ENCODE results near the gene DGUOK. TPM values are rescaled to one million over a fixed set of nuclear protein-coding genes. Genes with fewer than 3 reads are reported as not detected.

The DGUOK gene
- polyA plus RNA-seq, 12 donors: 12.0 to 54.1 (median 40.2) TPM; not detected in 1

DNA sequence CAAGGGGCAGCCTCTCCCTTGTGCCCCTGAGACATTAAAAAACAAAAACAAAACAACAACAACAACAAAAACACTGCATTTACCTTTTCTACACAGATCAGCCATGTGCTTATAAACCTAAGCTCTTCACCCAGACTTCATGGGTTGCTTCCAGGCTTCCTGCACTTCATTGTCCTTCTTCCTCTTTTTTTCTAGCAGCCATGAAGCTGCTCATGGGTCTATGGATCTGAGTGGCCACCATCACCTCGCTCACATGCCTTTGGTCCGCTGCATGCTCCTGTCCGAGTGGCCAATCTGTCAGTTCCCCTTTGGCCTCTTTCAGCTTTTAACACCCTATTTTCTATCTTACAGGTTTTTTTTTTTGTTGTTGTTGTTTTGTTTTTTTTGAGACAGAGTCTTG lies 49.1 kb downstream of the DGUOK start:
- DNase-seq: no peak

GRCh38 chr2:73976803-73977202 lies 50.1 kb downstream of the DGUOK start:
- DNase-seq: no peak

GRCh38 chr2:73977466-73977865 lies 50.8 kb downstream of the DGUOK start:
- no peak for DNase-seq

GRCh38 chr2:73979021-73979420 lies 52.3 kb downstream of the DGUOK start:
- no peak for DNase-seq

DNA sequence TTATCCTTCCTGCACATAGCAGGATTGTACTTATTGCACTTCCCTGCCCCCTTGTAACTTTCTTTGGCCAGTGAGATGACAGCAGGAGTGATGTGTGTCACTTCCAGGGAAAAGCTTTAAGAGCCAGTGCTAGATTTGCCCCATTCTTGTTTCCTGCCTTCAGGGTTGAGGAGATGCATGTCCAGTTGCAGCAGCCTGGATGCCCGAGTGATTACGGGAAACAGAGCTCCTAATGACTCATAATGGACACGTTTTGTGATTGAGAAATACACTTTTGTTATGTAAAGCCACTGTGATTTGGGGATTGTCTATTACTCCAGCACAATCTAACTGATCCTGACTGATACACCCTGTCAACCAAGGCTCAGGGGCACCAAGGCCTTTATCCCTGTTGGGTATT lies 53.0 kb downstream of the DGUOK start:
- DNase-seq: no peak

- DNase-seq: no peak
Observed at GRCh38 chr2:73980566-73980965, 53.9 kb downstream of the DGUOK start.

GRCh38 chr2:73981081-73982001 lies 54.7 kb downstream of the DGUOK start:
- no peak for DNase-seq

DNA sequence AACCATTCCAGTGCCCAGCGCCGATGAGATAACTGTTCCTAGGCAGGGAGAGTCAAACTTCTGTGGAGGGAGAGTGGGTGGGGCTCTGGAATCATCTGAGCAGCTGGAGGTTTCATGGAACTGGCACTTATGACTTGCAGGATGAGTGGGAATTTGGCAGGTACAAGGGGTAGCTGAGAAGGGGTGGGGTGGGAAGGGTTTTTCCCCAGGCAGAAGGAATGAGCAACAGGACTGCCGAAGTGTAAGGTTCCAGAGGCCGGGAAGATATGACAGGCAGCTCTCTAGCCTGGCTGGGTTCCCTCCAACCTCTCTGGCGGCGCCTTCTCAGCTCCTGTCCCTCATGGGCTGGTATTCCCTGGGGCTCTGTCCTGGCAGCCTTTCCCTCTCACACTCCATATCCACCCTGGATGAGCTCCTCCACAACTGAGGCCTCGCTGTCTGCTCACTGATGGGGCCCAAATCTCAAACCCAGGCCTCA lies 55.5 kb downstream of the DGUOK start:
- no peak for DNase-seq

DNA sequence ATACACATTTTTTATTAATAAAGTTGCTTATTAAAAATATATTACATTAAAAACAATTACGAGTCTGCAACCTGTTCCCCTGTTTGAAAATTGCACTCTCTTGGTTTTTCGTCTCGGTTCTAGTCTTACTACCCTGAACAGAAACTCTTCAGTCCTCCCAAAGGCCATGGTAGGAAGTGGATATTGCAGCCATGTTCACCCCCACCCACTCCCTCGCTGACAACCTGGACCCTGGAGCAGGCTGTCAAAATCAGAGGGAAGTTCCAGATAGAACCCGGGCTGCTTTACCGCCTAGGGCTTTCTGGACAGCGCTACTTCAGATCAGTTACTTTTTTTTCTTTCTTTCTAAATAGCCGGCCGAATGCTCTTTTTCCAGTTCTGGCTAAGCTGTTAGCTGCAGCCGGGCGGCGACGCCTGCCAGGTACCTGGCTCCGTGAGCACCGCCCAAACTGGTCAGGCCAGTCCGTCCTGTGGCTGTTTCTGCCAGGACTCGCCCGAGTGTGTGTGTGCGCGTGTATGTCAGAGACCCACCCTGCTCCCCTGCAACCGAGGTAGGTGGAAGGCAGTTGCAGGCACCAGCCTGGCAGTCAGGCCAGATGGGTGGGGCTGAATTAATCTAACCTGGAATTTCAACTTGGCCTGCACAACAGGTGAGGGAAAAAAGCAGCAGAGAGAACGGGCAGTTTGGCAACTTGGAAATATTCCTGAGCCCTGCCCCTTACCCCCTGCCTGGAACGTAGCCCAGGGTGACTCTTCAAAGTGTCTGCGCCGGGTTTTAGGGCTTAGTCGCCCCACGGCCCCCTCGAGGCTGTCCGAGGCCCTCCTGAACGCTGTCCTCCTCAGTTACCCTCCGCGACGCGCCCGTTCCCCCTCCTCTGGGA lies 56.9 kb downstream of the DGUOK start:
- no peak for DNase-seq

- no peak for DNase-seq
Observed at GRCh38 chr2:73984203-73984921, 57.7 kb downstream of the DGUOK start, which contains the start of gene TET3. Gene TET3, plus strand, starts transcription at chr2:73984910. Its CDS starts 1,494 bp downstream, at chr2:73986404.

DNA sequence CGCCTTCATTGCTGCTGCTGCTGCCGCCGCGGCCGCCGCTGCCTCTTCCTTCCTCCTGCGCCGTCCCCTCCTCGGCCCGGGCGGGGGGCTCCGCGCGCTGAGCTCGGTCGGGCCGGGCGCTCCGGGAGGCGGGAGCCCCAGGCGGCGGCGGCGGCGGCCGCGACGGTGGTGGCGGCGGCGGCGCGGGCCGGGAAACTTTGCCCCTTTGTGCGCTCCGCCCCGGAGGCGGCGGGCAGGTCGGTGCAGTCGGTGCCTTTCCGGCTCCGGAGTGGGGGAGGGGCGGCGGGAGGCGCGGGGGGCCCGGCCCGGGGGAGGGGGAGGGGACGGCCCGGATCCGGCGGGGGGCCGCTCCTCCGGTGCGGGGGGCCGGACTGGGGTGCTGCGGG lies 58.2 kb downstream of the DGUOK start:
- no peak for DNase-seq

DNA sequence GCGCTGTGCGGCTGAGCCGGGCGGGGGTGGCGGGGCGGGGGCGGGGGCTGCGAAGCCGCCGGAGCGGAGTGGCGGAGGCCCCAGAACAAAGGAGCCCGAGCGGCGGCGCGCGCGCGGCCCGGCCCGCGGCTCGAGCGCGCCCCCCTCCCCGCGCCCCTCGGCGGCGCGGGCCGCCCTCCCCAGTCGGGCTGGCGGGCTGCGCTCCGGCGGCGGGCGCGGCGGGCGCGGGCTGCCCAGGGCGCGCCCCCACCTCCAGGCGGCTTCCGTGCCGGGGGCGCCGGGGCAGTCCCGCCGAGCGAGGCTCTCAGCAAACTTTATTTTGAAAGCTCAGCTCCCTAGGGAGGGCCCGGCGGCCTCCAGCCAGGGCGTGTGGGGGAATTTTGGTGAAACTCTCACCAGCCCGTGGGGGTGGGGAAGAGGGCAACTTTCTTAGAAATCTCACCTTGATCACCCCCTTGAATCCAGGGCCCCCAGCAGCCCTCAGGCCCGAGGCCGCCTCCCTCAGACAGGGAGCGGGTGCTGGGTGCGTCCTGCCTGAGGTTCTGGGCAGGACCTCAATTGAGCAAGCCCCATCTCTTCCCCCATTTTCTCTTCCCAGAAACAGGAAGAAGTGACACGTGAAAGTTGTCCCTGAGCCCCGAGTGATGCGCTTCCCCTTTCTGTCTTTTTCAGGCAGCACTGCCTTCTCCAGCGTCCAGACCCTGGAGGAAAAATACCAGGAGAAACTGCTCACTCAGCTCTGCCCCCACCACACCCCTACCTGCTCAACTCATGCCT lies 58.8 kb downstream of the DGUOK start:
- DNase-seq: no peak

GRCh38 chr2:73986085-73986681 lies 59.5 kb downstream of the DGUOK start:
- DNase-seq: no peak

DNA sequence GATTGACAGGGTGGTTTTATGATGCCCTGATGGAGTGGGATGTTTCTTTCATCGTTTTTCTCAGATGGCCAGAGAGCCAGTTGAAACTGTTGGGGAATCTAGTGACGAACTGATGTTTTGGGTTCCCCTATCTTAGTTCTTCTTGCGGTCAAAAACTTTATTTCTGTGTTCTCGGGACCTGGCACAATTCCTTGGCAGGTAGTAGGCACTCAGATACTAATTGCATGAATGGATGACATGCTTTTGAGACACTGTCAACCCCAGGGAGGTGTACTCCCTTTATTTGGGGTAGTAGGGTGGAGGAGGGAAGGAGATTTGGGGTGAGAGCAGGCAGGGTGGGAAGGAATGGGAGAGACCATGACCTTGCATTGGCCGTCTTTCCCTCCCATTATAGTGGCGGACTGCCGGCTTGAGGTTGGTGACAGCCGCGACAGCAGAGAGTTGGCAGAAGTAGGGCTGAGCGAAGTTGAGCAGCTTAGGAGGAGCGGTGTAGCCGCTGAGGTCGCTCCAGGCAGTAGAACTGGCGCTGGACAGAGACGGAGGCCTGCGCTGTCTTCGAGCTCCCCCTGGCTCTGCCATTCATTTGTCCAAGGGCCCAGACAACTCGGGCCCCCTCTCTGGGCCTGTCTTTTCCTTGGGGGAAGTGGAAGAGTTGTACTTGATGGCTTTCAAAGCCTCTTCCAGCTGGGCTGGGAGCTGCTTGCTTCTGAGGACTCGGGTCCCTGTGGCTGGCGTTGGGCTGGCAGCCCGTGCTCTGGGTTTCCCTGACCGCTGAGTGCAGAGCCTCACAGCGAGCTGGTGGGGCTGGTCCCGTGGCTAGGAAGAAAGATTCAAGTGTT lies 60.6 kb downstream of the DGUOK start:
- no peak for DNase-seq

- DNase-seq: no peak
Observed at GRCh38 chr2:73987948-73988700, 61.4 kb downstream of the DGUOK start.

GRCh38 chr2:73989972-73990371 lies 63.3 kb downstream of the DGUOK start:
- no peak for DNase-seq

GRCh38 chr2:73990531-73990930 lies 63.9 kb downstream of the DGUOK start:
- no peak for DNase-seq

- DNase-seq: no peak
Observed at GRCh38 chr2:73992036-73992435, 65.4 kb downstream of the DGUOK start.

- no peak for DNase-seq
Observed at GRCh38 chr2:73993376-73993775, 66.7 kb downstream of the DGUOK start.

Data from muscle of arm (tissue), 12 donors.